ENCODE results near the gene F8.
A peak's percentile ranks its signal among the peaks of the same experiment; 100 is the strongest.
"Not testable (repeated sequence)": the region's sequence is repeated elsewhere in the genome, so short reads cannot be mapped to it uniquely, and the experiment has no call there.

Gene F8

GRCh38 chrX:154873329-154873728 lies 149.2 kb downstream of the F8 start:
- DNase-seq (ENCODE audit: low spot score): no peak

- DNase-seq (ENCODE audit: low spot score): not testable (repeated sequence)
Observed at GRCh38 chrX:154868522-154868921, 154.0 kb downstream of the F8 start.

GRCh38 chrX:154855256-154855655 lies 167.3 kb downstream of the F8 start:
- DNase-seq (ENCODE audit: low spot score): no peak

GRCh38 chrX:154850957-154851611 lies 171.4 kb downstream of the F8 start:
- no peak for DNase-seq (ENCODE audit: low spot score)

GRCh38 chrX:154840856-154841255 lies 181.7 kb downstream of the F8 start:
- DNase-seq (ENCODE audit: low spot score): peak; percentile 56

GRCh38 chrX:154836163-154836562 lies 186.4 kb downstream of the F8 start:
- DNase-seq (ENCODE audit: low spot score): no peak

- no peak for DNase-seq (ENCODE audit: low spot score)
Observed at GRCh38 chrX:154834562-154834961, 188.0 kb downstream of the F8 start, which contains the start of gene SMIM9. TSS of gene SMIM9 (minus strand) at chrX:154834662. CDS start at chrX:154830856, 3,806 bp downstream.

GRCh38 chrX:154833746-154834274 lies 188.7 kb downstream of the F8 start:
- DNase-seq (ENCODE audit: low spot score): no peak

GRCh38 chrX:154829926-154830442 lies 192.5 kb downstream of the F8 start:
- DNase-seq (ENCODE audit: low spot score): no peak

- DNase-seq (ENCODE audit: low spot score): no peak
Observed at GRCh38 chrX:154829134-154829533, 193.4 kb downstream of the F8 start.

- DNase-seq (ENCODE audit: low spot score): no peak
Observed at GRCh38 chrX:154828016-154828408, 194.5 kb downstream of the F8 start.

- no peak for DNase-seq (ENCODE audit: low spot score)
Observed at GRCh38 chrX:154827194-154828015, 195.1 kb downstream of the F8 start.

GRCh38 chrX:154825586-154825985 lies 196.9 kb downstream of the F8 start:
- not testable (repeated sequence) for DNase-seq (ENCODE audit: low spot score)

GRCh38 chrX:154824638-154825037 lies 197.9 kb downstream of the F8 start:
- DNase-seq (ENCODE audit: low spot score): no peak

- DNase-seq (ENCODE audit: low spot score): no peak
Observed at GRCh38 chrX:154822029-154822428, 200.5 kb downstream of the F8 start.

GRCh38 chrX:154821523-154821922 lies 201.0 kb downstream of the F8 start:
- no peak for DNase-seq (ENCODE audit: low spot score)

GRCh38 chrX:154819771-154820341 lies 202.7 kb downstream of the F8 start:
- DNase-seq (ENCODE audit: low spot score): no peak

GRCh38 chrX:154818916-154819770 lies 203.4 kb downstream of the F8 start:
- DNase-seq (ENCODE audit: low spot score): no peak

GRCh38 chrX:154817048-154817618 lies 205.4 kb downstream of the F8 start:
- not testable (repeated sequence) for DNase-seq (ENCODE audit: low spot score)

GRCh38 chrX:154816326-154816898 lies 206.1 kb downstream of the F8 start:
- DNase-seq (ENCODE audit: low spot score): not testable (repeated sequence)

GRCh38 chrX:154815274-154815818 lies 207.2 kb downstream of the F8 start:
- no peak for DNase-seq (ENCODE audit: low spot score)

Data from GM03348 (cell line).